GM19455 (cell line): Measurements from ENCODE around the gene ERI3.

Source experiments
- ATAC-seq: cut with Tn5 transposase; IDR thresholded peaks from one replicate; pipeline ENCODE4 v1.9.1; 2021; ENCODE audit not compliant: unreplicated experiment

Gene ERI3

GRCh38 chr1:44354840-44355581 lies at the start of gene ERI3:
TSS of gene ERI3 (minus strand) at chr1:44355257. CDS start at chr1:44355026, 231 bp downstream.
- peak; percentile 98 for ATAC-seq

DNA sequence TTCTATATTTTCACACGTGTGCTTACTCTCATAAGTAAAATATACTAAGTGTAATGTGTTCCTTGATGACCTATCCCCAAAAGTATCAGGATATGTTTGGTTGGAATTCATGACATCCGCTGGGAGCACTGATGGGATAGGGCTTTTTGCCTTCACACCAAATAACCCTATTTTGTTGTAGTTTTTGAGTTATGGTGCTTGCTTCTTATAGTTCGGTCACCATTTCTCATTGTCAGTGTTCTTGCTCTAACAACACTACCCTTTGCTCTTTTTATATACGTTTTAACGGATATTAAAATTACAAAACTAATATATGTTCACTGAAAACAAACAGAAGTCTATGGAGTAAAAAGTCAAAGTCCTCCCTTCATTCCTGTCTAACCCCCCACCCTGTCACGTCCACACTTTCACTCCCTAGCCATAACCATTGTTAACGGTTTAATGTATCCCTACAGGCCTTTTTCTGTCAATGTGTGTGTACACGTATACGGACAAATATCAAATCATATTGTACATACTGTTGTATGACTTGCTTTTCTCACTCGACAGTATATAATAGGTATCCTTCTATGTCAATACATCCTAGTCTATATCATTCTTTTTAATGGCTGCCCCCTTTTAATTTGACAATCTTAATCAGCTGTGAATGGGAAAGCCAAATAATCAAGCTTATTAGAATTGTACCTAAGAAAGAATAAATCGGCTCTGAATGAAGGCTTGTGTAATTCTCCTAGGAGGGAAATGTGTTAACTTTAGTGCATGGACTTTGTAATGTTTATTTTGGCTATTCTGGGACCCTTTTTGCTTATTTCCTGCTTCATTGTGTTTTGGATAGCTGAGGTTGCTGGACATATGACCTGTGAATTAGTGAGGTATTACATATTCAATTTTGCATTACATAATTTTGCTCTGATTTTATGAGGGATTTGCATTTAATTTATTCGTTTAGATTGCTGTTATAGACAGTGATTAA lies 46.5 kb upstream of the ERI3 start:
- no peak for ATAC-seq

DNA sequence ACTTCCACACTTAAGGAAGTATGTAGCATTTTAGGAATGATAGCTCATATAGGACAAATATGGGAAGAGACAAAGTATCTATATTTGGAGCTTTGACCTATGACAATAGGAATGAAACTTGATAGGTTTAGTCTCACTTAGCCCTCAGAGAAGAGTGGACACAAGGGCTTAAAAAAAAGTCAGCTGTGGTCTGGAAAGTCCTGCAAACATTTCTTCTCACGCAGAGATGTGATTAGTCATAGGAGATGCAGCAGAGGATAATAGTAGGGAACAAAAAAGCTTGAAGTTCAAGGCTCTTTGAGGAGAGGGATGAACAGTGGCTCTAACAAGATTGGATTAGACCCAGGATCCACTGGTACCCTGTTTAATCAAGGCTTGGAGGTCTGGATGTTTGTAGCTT lies 35.2 kb upstream of the ERI3 start:
- ATAC-seq = no peak

DNA sequence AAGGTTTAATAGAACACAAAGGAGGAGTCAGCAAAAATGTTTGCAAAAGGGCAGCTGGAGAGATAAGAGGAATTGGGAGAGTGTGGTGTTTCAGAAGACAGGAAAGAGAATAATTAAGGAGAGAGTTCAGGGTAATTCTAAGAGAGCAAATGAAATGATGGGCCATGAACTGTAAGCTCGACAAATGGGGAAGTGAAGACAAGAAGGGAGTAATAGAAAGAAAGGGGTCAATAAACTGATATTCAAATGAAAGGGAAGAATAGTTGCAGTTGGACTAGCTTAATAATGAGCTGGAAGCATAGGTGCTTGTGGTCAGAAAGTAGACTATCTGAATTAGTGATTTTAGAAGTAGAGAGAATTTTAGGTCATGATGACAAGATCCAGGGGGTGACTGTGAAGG lies 34.4 kb upstream of the ERI3 start:
- no peak for ATAC-seq

- ATAC-seq = no peak
These were observed 33.5 kb upstream of the ERI3 start for GRCh38 chr1:44388551-44388950.

- no peak for ATAC-seq
These were observed 25.7 kb upstream of the ERI3 start for GRCh38 chr1:44380666-44381177.

- ATAC-seq = no peak
These were observed 23.1 kb upstream of the ERI3 start for GRCh38 chr1:44377925-44378784.

- no peak for ATAC-seq
These were observed 20.5 kb upstream of the ERI3 start for GRCh38 chr1:44375547-44375946.

GRCh38 chr1:44371206-44371605 lies 16.1 kb upstream of the ERI3 start:
- no peak for ATAC-seq

GRCh38 chr1:44368471-44369151 lies 13.6 kb upstream of the ERI3 start:
- no peak for ATAC-seq

DNA sequence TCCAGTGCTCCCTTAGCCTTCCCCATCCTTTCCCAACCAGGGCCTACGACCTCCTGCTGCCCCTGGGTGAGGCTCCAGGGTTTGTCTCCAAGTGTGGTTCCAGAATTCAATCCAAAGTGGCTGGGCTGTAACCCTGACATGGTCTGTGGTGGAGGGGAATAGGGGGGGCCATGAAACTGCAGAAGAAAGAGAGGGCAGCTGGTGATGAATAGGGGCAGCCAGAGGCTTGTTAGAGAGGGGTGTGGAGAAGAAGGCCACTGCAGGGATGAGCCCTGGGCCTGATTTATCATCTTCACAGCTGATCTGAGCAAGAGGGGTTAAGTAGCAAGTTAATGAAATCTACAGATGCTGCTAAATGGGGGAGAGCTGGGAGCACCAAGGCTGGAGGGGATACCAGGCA lies 12.9 kb upstream of the ERI3 start:
- no peak for ATAC-seq

GRCh38 chr1:44366371-44366975 lies 11.4 kb upstream of the ERI3 start:
- ATAC-seq = no peak

DNA sequence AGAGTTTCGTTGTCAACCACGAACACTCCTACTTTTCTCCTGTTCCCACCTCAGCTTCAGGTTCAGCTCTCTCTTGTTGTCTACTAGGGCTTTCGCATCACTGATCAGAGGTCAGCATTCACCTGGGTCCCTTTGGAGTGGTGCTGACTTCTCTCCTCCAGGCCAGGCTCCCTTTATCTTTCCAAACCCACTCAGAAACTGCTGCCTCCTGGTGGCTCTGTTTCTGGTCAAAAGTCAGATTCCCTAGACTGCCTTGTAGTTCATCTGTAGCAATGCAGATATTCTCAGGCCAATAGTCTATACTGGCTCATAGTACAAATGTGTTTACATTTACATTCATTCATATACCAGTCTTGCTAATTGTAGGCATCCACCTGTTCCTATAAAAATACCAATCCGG lies 6.4 kb upstream of the ERI3 start:
- ATAC-seq = no peak

- ATAC-seq = no peak
These were observed 4.3 kb upstream of the ERI3 start for GRCh38 chr1:44359234-44359935.

DNA sequence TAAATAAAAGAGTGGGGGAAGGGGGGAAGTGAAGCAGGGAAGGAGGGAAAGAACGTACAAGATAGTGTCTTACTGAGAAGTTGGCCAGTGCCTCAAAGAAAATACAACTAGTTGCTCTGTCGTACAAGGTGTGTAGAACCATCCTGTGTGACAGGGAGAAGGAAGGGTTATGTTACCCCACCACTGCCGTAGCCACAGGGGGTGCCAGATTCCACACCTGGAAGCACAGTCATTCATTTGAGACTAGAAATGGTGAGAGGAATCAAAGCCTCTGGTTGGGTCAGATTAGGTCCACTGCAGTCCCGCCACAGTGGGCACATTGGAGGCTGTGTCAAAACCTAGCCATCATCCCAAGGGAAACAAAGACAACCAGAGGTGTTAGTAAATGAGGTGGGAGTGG lies 2.7 kb upstream of the ERI3 start:
- ATAC-seq = no peak

DNA sequence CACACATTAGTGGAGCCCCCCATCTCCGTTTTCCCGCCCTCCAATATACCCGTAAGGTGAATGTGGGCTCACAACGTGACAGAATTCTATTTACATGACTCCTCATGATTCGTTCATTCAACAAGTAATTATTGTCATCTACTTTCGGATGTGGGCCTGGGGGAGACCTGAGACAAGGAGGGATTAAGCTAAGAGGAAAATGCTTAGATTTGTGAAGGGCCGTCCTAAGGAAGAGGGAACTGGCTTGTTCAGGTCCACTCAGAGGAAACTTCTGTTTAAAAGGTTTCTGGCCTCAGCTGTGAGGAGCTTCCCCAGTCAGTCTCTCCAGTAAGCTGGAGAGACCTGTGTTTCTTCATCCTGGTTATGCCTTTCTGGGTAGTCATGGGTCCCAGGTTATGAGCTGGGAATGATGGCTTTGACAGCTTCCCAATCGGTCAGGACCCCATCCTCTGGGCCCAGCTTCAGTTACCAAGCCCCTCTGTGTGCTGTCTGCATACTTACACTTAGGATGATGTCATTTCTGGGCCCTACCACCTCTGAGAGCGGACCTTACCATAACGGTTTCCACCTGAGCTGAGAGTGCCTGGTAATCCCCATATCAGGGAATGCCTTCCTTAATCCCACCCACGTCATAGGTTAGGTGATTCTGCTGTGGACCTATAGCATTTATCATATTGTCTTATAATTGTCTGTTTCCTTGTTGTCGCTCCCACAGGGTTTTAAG lies 687 bp upstream of the ERI3 start:
- no peak for ATAC-seq

GRCh38 chr1:44354268-44354839 lies 703 bp downstream of the ERI3 start:
- no peak for ATAC-seq

DNA sequence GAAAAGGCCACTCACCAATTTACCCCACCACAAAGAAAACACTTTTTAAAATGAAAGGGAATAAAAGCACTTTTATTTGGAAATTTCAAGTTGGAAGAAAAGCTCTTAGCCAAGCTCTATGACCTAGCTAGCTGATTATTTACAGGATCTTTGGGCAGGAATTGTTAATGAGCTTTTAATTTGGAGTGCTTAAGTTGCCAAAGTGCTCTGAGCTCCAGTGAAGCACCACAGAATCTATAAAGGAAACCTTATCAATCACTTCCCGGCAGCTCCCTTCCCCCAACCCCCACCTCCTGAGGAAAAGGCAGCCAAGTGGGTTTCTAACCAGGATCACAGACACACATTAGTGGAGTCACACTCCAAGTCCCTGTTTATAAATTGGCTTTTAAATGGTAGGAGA lies 1.5 kb downstream of the ERI3 start:
- ATAC-seq = no peak
